ENCODE data around the gene SPIRE1.
"Not testable (repeated sequence)": the region's sequence is repeated elsewhere in the genome, so short reads cannot be mapped to it uniquely, and the experiment has no call there.

The SPIRE1 gene

DNA sequence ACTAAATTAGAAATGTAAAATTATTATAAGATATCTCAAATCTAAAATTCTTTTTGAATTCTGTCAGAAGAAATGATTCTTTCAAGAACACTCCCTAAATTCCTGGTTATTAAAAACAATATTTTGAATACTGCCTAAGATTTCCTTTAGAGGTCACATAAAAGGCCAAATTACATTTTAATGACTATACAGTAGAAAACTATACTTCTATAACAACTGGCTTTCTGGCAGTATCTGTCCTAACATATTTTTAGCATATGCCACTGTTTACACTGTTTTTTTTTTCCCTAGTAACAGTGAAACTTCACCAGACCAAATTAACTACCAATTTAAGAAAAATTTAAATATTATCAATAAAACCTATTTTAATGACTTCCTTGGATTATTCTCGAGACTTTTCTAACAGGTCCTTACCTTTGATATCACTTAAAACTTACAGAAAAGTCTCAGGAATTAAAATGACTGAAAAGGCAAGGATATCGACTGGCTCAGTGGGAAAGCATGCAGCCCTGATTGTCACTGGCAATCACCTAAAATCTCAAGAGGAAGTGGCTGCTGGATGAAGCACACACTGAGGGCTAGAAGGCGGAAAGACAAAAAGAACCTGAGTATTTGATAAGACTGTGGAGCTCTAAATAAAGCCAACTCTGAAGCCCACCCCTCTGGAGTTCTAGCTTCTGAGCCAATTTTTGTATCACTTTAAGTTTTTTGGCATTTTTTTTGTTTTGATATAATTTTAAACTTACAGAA, 59.6 kb downstream of the SPIRE1 start:
- DNase-seq = no peak

DNA sequence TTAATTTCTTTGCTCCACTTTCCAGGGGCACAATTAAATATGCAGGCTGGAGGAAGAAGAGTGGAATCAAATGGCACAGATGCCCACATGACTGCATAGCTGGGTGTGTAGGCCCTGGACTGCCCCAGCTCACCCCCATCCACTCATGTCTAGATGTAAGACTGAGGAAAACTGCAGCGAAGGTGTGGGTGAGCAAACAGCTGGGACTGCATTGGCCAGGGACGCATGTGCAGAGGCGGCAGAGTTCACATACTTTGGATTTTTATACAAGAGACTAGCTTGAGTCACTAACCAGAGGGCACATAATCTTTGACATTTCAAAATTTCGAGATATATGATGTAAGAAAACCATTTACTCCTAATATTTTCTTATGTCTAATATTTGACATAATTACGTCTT, 60.1 kb downstream of the SPIRE1 start:
- peak; percentile 26 for DNase-seq

DNA sequence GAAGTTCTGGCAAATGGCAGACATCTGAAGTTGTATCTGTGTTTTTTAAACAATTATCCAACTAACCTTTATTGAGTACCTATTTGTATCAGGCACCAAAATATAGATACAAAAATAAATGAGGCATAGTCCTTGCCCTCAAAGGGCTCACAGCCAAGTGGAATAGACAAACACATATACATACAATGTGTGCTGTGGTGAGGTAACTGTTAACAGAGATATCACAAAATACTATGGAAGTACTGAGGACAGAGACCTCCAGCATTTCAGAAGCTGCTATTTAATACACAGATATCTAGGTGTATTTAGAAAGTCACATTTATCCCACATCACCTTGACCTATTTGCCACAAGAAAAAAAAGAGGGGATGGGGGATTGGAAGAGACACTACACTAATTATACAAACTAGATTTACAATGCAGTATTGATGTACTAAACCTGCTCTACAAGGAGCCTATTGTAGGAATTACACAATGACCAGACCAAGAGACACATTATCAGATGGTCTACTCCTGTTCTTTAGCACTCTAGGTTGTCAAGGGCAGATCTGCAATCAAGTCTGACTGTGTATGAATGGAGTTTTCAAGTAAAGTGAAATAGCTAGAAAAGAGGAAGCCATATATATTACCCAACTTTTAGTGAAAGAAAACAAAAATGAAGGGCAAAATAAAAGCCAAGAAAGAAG, 62.2 kb downstream of the SPIRE1 start:
- no peak for DNase-seq

DNA sequence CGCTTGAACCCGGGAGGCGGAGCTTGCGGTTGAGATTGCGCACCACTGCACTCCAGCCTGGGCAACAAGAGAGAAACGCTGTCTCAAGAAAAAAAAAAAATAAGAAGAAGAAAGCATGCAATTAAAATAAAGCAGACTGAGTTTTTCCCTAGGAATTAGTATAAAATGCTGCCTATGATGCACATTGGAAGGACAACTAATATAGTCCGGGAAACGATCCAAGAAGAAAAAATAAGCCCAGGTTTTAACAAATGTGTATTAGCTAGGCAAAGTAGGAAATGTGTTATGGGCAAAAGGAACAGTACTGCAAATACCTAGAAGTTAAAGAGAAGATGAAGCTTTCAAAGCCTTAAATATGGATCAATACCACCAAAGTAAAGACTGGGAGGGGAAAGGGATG, 64.0 kb downstream of the SPIRE1 start:
- no peak for DNase-seq

DNA sequence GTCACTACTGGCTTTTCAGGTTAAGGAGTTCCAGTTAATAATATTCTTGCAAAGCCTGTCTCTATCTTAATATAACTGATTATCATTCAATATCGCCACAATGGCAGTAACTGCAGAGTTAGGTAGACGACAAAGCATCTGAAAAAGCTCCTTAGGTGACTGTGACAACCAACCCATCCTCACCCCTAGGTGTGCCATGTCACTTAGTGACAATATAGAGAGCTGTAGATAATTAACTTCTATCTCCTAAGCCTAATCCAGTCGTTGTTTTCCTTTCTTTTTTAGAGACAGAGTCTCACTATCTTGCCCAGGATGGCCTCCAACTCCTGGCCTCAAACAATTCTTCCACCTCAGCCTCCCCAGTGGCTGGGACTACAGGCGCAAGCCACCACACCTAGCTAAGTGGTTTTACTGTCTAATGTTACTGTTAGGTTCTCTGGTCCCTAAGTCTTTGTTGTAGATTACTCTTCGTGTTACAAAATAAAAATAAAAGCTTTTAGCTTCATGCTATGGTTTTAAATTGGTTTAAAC, 65.2 kb downstream of the SPIRE1 start:
- no peak for DNase-seq

DNA sequence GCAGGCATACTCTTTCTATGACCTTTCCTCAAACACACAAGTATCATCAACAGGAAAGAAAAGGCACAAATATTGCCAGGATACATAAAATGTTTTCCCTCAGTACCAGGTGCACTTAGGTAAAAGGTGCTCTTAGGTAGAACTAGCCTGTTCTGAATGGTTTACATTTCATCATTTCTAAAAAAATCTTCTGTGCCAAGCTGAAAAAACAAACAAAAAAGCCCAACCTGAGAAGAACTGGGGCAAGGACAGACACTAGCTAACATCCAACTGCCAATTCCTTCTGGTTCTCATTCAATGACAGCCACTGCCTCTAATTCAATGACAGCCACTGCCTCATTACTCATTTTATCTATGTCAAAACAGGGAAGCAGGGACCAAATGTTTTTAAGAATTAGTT, 68.5 kb downstream of the SPIRE1 start:
- DNase-seq = no peak

DNA sequence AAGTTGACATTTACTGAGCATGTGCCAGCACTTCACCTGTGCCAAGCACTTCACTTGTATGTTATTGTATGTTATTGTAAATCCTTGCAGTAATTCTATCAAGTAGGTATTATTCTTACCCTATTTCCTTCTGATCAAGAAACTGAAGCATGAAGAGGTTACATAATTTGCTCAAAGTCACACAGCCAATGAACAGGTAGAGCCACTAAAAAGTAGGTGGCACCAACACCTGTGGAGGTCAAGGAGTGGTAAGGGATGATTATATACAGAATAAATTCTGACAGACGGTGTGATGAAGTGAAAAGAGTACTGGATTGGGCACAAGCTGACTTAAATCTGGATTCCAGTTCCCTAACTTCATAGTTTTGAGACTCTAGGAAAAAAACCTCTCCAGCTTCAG, 71.0 kb downstream of the SPIRE1 start:
- DNase-seq = no peak

DNA sequence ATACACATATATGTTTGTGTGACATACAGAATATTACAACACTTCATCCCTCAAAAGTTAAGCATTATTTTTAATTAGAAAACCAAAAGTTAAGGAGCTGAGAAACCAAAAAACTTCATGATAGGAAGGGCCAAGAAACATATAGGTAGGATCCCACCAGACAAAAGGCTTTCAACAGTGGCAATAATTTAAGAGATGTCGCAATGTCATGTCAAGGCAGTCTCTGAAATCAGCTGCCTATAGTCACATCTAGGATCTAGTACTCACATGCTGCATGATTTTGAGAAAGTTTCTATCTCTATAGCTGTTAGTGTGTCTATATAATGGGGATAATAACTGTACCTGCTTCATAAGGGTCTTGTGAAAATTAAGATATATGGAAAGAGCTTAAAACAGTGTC, 72.7 kb downstream of the SPIRE1 start:
- DNase-seq = no peak

DNA sequence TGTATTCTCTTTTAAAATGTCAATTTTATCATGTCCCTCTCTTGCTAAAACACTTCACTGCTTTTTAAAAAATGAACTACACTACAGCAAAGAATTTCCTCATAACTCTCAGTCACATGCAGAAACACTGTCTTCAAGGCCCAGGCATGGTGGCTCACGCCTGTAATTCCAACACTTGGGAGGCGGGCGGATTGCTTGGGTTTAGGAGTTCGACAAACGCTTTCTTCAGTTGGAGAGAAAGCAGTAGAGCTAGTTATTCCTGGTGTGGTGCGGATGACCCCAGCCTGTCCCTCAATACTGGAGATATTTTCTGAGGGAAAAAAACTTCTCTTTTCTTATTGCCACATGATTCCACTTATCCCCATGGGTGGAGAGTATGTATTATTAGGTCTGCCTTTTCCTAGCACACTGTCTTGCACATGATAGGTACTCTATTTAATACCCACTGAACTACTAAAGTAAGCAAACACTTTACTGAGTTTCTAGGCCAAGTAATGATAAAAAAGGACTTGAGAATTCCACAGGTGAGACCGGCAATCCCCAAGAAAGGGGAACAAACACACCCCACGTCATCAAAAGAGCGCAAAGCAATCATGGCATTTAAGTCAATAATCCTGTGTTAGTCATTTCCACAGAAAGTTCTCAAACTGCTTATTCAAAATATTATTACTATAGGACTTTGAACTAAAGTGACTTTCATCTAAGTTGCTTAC, 77.1 kb downstream of the SPIRE1 start:
- DNase-seq = no peak

DNA sequence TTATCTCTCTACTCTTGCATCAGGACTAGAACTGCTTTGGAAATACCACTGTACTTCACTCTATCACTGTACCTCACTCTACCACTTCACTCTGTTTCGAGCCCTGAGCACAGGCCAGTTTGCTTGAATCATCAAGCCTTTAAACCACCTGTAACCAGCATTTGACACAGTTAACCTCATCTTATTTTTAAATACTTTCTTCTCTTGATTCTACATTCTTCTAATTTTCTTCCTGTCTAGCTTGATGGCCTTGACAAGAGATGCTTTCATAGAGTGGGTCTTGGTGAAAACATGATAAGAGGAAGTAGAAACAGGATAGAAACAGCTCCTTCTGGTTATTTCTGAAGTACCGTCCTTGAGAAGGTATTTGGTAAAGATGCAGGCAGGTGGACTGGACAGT, 78.1 kb downstream of the SPIRE1 start:
- DNase-seq = no peak

DNA sequence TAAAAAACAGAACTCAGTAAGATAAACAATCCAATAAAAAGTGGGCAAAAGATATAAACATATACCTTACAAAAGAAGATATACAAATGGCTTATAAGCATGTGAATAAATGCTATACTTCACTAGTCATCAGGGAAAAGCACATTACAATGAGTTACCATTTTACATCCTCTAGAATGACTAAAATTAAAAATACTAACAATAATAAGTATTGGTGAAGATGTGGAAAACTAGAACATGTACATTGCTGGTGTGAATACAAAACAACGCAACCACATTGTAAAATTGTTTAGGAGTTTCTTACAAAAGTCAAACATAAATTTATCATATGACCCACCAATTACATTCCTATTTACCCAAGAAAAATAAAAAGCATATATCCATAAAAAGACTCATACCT, 80.1 kb downstream of the SPIRE1 start:
- DNase-seq = no peak

DNA sequence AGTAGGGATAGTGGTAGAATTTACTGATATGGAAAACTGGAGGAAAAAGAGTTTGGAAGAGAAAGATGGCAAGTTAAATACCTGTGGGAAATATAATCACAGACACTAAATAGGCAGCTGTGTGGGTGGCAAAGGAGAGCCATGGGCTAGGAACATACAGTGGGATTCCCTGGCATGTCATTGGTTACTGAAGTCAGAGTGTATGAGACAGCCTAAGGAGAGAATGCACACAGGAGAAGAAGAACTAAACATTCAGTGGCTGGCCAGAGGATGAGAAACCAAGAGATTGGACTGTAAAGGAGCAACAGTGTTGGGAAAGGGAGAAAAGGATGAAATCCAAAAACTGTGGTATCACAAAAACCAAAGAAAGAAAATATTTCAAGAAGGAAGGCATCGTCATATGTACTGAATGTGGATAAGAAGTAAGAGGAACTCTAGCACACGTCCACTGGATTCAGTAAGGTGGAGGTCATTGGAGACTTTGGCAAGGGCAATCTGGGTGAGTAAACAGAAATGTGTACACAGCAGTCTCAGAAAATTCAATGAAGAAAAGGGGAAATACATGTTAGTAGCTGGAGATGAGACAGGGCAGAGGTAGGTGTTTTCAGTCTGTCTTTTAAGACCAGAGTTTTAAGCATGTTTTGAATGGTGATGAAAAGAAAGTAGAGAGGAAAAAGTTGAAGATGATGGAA, 83.3 kb downstream of the SPIRE1 start:
- no peak for DNase-seq

DNA sequence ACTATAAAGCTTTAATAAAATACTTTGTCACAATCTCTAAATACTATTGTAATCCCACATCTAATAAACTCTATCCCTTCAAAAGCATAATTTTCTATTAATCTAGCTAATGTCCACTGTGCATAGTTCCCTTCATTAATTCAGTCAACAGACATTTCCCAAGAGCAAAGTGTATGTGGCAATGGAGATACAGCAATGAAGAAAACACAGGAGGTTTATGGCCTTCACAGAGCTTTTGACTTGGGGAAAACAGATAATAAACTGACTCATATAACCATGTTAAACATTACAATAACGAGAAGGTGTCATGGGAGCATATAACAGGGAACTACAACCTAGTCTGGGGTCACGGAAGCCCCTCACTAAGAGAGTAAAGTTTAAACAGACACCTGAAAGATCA, 86.3 kb downstream of the SPIRE1 start:
- no peak for DNase-seq

DNA sequence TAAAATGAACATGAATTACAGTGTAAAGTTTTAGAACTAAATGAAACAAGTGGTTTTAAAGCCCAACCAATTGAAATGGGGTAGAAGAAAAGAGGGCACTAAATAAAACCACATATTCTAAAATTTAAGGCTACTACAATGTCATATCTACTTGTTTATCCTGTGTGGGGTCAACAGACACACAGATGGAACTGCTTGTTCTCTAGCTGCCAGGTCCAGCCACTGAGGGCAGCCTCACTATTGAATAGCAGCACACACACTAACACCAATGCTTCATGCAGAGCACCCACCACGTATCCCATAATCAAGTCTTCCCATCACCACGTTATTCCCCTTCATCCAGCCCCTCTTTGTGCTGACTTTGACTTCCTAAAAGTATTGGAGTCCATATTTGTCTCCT, 88.1 kb downstream of the SPIRE1 start:
- no peak for DNase-seq

DNA sequence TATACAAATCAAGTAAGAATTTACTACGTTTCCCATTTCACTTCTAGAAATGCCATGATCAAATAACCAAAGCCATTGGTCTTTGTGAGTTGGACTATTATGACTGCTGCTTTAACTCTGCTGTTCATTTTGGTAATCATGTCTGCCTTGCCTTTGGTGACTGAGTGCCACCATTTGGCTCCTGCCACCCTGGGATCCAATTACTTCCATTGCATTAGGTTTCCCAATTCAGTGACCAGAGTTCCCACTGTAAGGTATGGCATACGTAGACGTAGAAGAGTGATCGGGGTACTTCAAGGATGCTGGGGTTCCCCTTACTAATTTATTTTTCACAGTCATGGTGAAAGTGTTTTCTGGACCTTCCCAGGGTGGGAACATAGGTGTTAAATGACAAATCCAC, 90.1 kb downstream of the SPIRE1 start:
- DNase-seq = no peak

DNA sequence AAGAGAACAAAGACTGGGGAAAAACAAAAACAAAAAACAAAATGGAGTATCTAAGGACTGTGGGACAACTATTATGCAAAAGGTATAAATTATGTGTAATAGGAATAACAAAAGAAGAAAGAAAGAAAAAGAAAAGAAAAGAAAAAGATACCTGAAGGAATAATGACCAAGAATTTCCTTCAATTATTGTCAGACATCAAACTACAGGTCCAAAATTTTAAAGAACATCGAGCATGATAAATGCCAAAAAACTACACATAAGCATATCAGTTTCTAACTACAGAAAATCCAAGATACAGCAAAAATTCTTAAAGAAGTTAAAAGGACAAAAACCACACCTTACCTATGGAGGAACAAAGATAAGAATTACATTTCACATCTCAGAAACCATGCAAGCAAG, 93.0 kb downstream of the SPIRE1 start:
- DNase-seq = no peak

DNA sequence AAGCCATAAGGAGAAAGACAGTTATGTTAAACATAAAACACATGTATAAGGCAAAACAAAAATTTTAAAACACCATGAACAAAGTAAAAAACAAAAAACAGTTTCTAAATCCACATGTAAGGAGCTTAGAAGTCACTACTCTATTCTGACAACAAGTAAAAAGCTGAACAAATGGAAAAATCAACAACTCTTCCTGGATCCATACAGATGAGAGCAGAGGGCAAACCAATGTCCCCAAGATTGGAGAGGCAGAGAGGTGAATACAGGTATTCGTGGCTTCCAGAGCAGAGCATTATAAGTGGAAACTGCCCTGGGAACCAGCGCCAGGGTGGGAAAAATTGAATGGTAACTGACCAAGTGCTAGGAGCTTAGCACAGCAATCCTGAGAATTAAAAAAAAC, 93.5 kb downstream of the SPIRE1 start:
- no peak for DNase-seq

DNA sequence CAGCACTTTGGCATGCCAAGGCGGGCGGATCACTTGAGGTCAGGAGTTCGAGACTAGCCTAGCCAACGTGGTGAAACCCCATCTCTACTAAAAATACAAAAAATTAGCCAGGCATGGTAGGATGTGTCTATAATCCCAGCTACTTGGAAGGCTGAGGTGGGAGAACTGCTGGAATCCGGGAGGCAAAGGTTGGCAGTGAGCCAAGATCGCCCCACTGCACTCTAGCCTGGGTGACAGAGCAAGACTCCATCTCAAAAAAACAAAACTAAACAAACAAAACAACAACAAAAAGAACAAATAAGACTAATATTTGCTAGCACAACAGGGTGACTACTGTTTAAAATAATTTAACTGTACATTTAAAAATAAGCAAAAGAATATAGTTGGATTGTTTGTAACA, 97.3 kb downstream of the SPIRE1 start:
- not testable (repeated sequence) for DNase-seq

DNA sequence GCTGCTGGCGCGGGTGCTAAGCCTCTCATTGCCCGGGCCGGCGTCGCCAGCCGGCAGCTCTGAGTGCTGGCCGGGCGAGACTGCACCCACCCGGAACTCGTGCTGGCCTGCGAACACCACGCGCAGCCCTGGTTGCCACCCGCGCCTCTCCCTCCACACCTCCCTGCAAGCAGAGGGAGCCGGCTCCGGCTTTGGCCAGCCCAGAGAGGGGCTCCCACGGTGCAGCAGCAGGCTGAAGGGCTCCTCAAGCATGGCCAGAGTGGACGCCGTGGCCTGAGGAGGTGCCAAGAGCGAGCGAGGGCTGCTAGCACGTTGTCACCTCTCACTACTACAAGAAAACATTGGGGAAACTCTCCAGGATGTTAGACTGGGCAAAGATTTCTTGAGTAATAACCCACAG, 98.6 kb downstream of the SPIRE1 start:
- DNase-seq = no peak

DNA sequence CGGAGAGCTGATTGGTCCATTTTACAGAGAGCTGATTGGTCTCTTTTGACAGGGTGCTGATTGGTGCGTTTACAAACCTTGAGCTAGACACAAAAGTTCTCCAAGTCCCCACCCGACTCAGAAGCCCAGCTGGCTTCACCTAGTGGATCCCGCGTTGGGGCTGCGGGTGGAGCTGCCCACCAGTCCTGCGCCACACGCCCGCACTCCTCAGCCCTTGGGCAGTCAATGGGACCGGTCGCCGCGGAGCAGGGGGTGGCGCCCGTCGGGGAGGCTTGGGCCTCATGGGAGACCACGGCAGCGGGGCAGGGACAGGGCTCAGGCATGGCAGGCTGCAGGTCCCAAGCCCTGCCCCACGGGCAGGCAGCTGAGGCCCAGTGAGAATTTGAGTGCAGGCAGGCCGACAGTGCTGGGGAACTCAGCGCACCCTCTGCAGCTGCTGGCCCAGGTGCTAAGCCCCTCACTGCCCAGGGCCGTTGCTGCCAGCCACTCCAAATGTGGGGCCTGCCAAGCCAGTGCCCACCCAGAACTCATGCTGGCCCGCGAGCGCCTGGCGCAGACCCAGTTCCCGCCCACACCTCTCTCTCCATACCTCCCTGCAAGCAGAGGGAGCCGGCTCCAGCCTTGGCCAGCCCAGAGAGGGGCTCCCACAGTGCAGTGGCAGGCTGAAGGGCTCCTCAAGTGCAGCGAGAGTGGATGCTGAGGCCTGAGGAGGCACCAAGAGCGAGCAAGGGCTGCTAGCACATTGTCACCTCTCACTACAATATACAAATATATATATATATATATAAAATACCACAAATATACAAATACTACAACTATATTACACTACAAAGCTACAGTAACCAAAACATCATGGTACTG, 100.7 kb downstream of the SPIRE1 start:
- DNase-seq = no peak

DNA sequence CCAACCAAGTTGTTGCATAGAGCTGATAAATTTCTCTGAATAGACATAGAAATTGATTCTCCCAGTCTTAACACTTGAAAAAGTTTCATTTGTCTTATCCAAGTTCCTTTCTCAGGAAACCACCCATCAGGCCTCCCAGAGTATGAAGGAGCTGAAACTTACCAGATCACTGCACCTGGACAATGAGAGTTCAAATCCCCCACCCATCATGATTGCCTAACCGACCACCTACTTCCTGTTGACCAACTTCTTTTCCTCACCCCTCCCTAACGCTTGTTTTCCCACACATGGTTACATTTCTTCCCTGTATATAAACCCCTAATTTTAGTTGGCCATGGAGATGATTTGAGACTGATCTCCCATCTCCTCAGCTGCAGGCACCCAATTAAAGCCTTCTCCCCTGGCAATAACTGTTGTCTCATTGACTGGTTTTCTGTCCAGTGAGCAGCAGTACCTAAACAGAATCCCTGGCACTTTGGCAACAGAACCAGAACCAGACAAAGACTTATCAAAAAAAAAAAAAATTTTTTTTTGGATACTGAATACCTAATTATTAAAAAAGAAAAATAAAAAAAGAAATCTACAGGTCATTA, 103.0 kb downstream of the SPIRE1 start:
- DNase-seq = no peak

DNA sequence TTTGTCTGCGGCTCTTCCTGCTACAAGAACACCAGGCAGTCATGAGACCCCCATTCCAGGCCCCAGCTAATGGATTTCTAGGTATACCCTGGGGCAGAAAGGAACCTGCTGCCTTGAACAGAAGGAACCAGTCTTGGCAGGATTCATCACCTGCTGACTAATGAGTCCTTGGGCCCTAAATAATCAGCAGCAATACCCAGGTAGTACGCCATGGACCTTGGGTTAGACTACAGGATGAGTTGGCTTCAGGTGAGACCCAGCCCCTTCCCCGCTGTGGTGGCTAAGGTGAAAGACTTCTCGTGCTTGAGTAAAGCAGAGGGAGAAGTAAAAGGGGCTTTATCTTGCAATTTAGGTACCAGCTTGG, 105.0 kb downstream of the SPIRE1 start:
- no peak for DNase-seq
